SK-N-SH treated with all-trans-retinoic acid at 6 μM for 48 hours (cell line): ENCODE results near the gene SLAIN2.

Experiments used
- ARNTL ChIP-seq: fragments of 450-650 bp; formaldehyde crosslinking; IDR thresholded peaks from 2 replicates; pipeline ENCODE4 v1.5.0; 2020; ENCODE audit warnings: low read depth, mild to moderate bottlenecking, moderate library complexity, borderline replicate concordance
- BACH2 ChIP-seq: fragments of 250-450 bp; sonication (Bioruptor Pico); IDR thresholded peaks from 2 replicates; pipeline ENCODE4 v1.9.0; 2021; ENCODE audit warnings: mild to moderate bottlenecking, borderline replicate concordance
- CREB5 ChIP-seq: fragments of 250-450 bp; sonication (Bioruptor Pico); IDR thresholded peaks from 2 replicates; pipeline ENCODE4 v1.5.1; 2020; ENCODE audit warnings: low read depth, mild to moderate bottlenecking, moderate library complexity
- GLIS3 ChIP-seq: fragments of 250-450 bp; sonication (Bioruptor Pico); IDR thresholded peaks from 2 replicates; pipeline ENCODE4 v1.5.0; 2020; ENCODE audit warnings: mild to moderate bottlenecking, moderate library complexity
- ISL1 ChIP-seq: fragments of 250-450 bp; sonication (Bioruptor Pico); IDR thresholded peaks from 2 replicates; pipeline ENCODE4 v2.1.2; 2022; ENCODE audit warnings: mild to moderate bottlenecking, moderate library complexity
- OSR1 ChIP-seq: fragments of 250-450 bp; sonication (Bioruptor Pico); IDR thresholded peaks from 2 replicates; pipeline ENCODE4 v1.8.0; 2022; ENCODE audit warnings: moderate library complexity, mild to moderate bottlenecking, inconsistent platforms
- PATZ1 ChIP-seq: fragments of 250-450 bp; sonication (Bioruptor Pico); IDR thresholded peaks from 2 replicates; pipeline ENCODE4 v1.8.0; 2020; ENCODE audit warnings: mild to moderate bottlenecking, moderate library complexity, borderline replicate concordance
- PPARA ChIP-seq: fragments of 250-450 bp; sonication (Bioruptor Pico); IDR thresholded peaks from 2 replicates; pipeline ENCODE4 v1.5.0; 2020; ENCODE audit warnings: mild to moderate bottlenecking, borderline replicate concordance
- RARB ChIP-seq: fragments of 250-450 bp; sonication (Bioruptor Pico); IDR thresholded peaks from 2 replicates; pipeline ENCODE4 v1.8.0; 2021; ENCODE audit warnings: mild to moderate bottlenecking, moderate library complexity
- TCF4 ChIP-seq: fragments of 250-450 bp; sonication (Bioruptor Pico); IDR thresholded peaks from 2 replicates; pipeline ENCODE4 v1.8.0; 2021; ENCODE audit warnings: mild to moderate bottlenecking, moderate library complexity, borderline replicate concordance
- TOX ChIP-seq: fragments of 250-450 bp; sonication (Bioruptor Pico); IDR thresholded peaks from 2 replicates; pipeline ENCODE4 v1.8.0; 2021; ENCODE audit warnings: mild to moderate bottlenecking, moderate library complexity, borderline replicate concordance
- ZFP3 ChIP-seq: fragments of 250-450 bp; sonication (Bioruptor Pico); IDR thresholded peaks from 2 replicates; pipeline ENCODE4 v1.5.0; 2020; ENCODE audit warnings: mild to moderate bottlenecking, moderate library complexity
- ZFP30 ChIP-seq: fragments of 450-650 bp; formaldehyde crosslinking; IDR thresholded peaks from 2 replicates; pipeline ENCODE4 v1.5.0; 2022; ENCODE audit warnings: mild to moderate bottlenecking, moderate library complexity
- ZNF565 ChIP-seq: fragments of 450-650 bp; formaldehyde crosslinking; conservative IDR thresholded peaks from 2 replicates; pipeline ENCODE4 v1.5.0; 2020; ENCODE audit warnings: low read depth, mild to moderate bottlenecking, moderate library complexity

GRCh38 chr4:48343035-48343434 is 1.7 kb downstream of the SLAIN2 start:
- TF ChIP-seq PPARA (CRISPR knock-in tag): no peak
- TF ChIP-seq ZFP3: no peak
- TF ChIP-seq GLIS3 (CRISPR knock-in tag): no peak
- no peak for TF ChIP-seq ARNTL (CRISPR knock-in tag)
- TF ChIP-seq TOX (CRISPR knock-in tag): no peak
- no peak for TF ChIP-seq TCF4 (CRISPR knock-in tag)
- TF ChIP-seq ZNF565 (CRISPR knock-in tag): no peak
- no peak for TF ChIP-seq ISL1 (CRISPR knock-in tag)
- TF ChIP-seq CREB5 (CRISPR knock-in tag): no peak
- TF ChIP-seq OSR1 (CRISPR knock-in tag): no peak
- no peak for TF ChIP-seq BACH2 (CRISPR knock-in tag)
- no peak for TF ChIP-seq PATZ1 (CRISPR knock-in tag)
- TF ChIP-seq ZFP30: no peak
- no peak for TF ChIP-seq RARB (CRISPR knock-in tag)
